ENCODE results near the gene GABPB2. TPM values are rescaled to one million over a fixed set of nuclear protein-coding genes. Genes with fewer than 3 reads are reported as not detected.

Gene GABPB2
- total RNA-seq, 1 experiment from 2014 or later, result 12.5 TPM

- ChIA-PET CTCF (no interaction called here), POLR2A (ENCODE audit: low non-redundant PET) (interaction anchor here (1.0 kb wide), 1 partner anchor 12 kb away, joined by 5 read pairs; no protein-coding TSS in a partner anchor)
- Histone ChIP-seq H3K27me3 (replicated peaks; ENCODE audit: insufficient read depth, low read depth, low read length, poor library complexity) (no peaks in the 10 kb centered on the region), H3K27ac (ENCODE audit: low read depth, low read length, poor library complexity, severe bottlenecking) (no peak overlapping the region), H3K4me1 (ENCODE audit: insufficient read depth, low read length, poor library complexity, severe bottlenecking) (peaks cover 9% of the 10 kb centered on the region), H3K36me3 (ENCODE audit: insufficient read depth, low read length, poor library complexity, severe bottlenecking) (no peaks in the 10 kb centered on the region), H3K4me3 (ENCODE audit: low read depth, low read length, poor library complexity, severe bottlenecking) (no peak overlapping the region), H3K9me3 (ENCODE audit: low read depth, low read length, poor library complexity, severe bottlenecking) (no peaks in the 10 kb centered on the region)
- DNase-seq (ENCODE audit: low spot score), result no peak
- no TSS peak for BruUV-seq (replicated peaks)
- intact Hi-C loops (cut with micrococcal nuclease; ENCODE audit: unreplicated experiment), result no loop called here
- TF ChIP-seq EZH2 (IDR thresholded peaks at IDR 0.05; ENCODE audit: borderline replicate concordance, low read depth, low read length, poor library complexity, severe bottlenecking), result no peak
Measured at GRCh38 chr1:151142411-151143056, 72.0 kb downstream of the GABPB2 start.

DNA sequence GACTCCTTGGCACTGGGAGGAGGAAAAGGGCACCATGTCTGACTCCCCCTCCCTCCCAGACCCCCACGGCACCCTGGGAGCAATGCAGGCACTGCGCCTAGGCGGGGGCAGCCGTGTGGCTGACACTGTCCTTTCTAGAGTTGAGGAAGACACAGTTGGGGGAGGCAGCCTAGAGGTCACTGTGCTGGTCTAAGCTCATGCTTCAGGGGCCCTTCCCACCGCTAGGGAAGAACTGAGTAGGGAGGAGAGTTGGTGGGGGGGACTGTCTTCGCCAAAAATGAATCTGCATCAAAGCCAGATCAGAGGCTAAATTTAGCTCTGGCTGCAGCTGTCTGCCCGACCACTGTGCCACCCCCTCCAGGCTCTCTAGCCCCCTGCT, 72.5 kb downstream of the GABPB2 start:
- no peaks in the 10 kb centered on the region for H3K27me3 ChIP-seq (replicated peaks; ENCODE audit: insufficient read depth, low read depth, low read length, poor library complexity)
- H3K27ac ChIP-seq (ENCODE audit: low read depth, low read length, poor library complexity, severe bottlenecking), result no peak overlapping the region
- no peak for DNase-seq (ENCODE audit: low spot score)
- no peaks in the 10 kb centered on the region for H3K36me3 ChIP-seq (ENCODE audit: insufficient read depth, low read length, poor library complexity, severe bottlenecking)
- TF ChIP-seq, protein P1, sequence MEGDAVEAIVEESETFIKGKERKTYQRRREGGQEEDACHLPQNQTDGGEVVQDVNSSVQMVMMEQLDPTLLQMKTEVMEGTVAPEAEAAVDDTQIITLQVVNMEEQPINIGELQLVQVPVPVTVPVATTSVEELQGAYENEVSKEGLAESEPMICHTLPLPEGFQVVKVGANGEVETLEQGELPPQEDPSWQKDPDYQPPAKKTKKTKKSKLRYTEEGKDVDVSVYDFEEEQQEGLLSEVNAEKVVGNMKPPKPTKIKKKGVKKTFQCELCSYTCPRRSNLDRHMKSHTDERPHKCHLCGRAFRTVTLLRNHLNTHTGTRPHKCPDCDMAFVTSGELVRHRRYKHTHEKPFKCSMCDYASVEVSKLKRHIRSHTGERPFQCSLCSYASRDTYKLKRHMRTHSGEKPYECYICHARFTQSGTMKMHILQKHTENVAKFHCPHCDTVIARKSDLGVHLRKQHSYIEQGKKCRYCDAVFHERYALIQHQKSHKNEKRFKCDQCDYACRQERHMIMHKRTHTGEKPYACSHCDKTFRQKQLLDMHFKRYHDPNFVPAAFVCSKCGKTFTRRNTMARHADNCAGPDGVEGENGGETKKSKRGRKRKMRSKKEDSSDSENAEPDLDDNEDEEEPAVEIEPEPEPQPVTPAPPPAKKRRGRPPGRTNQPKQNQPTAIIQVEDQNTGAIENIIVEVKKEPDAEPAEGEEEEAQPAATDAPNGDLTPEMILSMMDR (conservative IDR thresholded peaks at IDR 0.05; ENCODE audit: low read depth, low read length), result no peak
- TF ChIP-seq EZH2 (IDR thresholded peaks at IDR 0.05; ENCODE audit: borderline replicate concordance, low read depth, low read length, poor library complexity, severe bottlenecking), result no peak
- POLR2A ChIA-PET (ENCODE audit: low non-redundant PET), result no interaction called here
- H3K4me1 ChIP-seq (ENCODE audit: insufficient read depth, low read length, poor library complexity, severe bottlenecking), result peaks cover 9% of the 10 kb centered on the region
- CTCF ChIA-PET, result interaction anchor here (0.5 kb wide), 1 partner anchor 168 kb away, joined by 3 read pairs; the partner anchor contains the start of gene CERS2
- no peak overlapping the region for H3K4me3 ChIP-seq (ENCODE audit: low read depth, low read length, poor library complexity, severe bottlenecking)
- H3K9me3 ChIP-seq (ENCODE audit: low read depth, low read length, poor library complexity, severe bottlenecking), result no peaks in the 10 kb centered on the region
- intact Hi-C loops (cut with micrococcal nuclease; ENCODE audit: unreplicated experiment), result no loop called here
- no TSS peak for BruUV-seq (replicated peaks)

DNA sequence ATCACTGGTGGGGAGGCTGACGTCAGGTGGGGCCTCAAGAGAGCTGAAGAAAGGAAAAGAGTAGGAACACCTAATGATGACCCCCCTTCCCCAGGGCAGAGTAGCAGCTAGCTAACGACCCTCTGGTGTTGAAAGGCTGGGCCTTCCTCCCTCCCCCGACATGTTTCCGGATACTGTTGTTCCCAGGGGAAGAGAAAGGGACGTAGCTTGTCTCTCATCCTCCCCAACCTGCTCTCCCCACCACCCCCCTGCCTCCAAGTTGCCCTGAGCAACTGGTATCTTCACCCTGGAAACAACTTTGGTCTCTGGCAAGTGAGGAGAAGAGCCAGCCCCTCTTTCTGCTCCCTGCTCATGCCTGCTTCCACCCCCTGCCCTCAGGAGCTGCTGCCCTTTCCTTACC, 73.4 kb downstream of the GABPB2 start:
- intact Hi-C loops (cut with micrococcal nuclease; ENCODE audit: unreplicated experiment), result no loop called here
- DNase-seq (ENCODE audit: low spot score), result no peak
- no peak overlapping the region for H3K27ac ChIP-seq (ENCODE audit: low read depth, low read length, poor library complexity, severe bottlenecking)

More for the DNA sequence above, 73.4 kb downstream of the GABPB2 start:
- H3K36me3 ChIP-seq (ENCODE audit: insufficient read depth, low read length, poor library complexity, severe bottlenecking), result no peaks in the 10 kb centered on the region
- POLR2A ChIA-PET (ENCODE audit: low non-redundant PET), result no interaction called here
- BruUV-seq (replicated peaks), result no TSS peak
- H3K4me1 ChIP-seq (ENCODE audit: insufficient read depth, low read length, poor library complexity, severe bottlenecking), result peaks cover 9% of the 10 kb centered on the region
- TF ChIP-seq, protein P1 (conservative IDR thresholded peaks at IDR 0.05; ENCODE audit: low read depth, low read length), result no peak
- no peak for TF ChIP-seq EZH2 (IDR thresholded peaks at IDR 0.05; ENCODE audit: borderline replicate concordance, low read depth, low read length, poor library complexity, severe bottlenecking)
- no peak overlapping the region for H3K4me3 ChIP-seq (ENCODE audit: low read depth, low read length, poor library complexity, severe bottlenecking)
- H3K27me3 ChIP-seq (replicated peaks; ENCODE audit: insufficient read depth, low read depth, low read length, poor library complexity), result no peaks in the 10 kb centered on the region
- H3K9me3 ChIP-seq (ENCODE audit: low read depth, low read length, poor library complexity, severe bottlenecking), result no peaks in the 10 kb centered on the region
- CTCF ChIA-PET, result no interaction called here
